Psoas muscle (tissue), 8 donors: ENCODE measurements around the gene POR. TPM values are rescaled to one million over a fixed set of nuclear protein-coding genes. Genes with fewer than 3 reads are reported as not detected.
A peak's percentile ranks its signal among the peaks of the same experiment; 100 is the strongest.
"Not testable (repeated sequence)": the region's sequence is repeated elsewhere in the genome, so short reads cannot be mapped to it uniquely, and the experiment has no call there.

Source experiments
- ATAC-seq, 4 donors: fragments of 200-7000 bp; cut with Tn5 transposase; one replicate each; pipeline ENCODE4 v1.9.1; 2020; ENCODE audit warnings: moderate library complexity in 3 of 4, mild to moderate bottlenecking in 2 of 4
- DNase-seq, 2 donors: peaks; one replicate each; pipeline ENCODE4 v3.0.0-alpha.2; 2020
- H3K27ac ChIP-seq: fragments of 200-600 bp; one replicate; pipeline ENCODE4 v1.8.0; 2022
- H3K27me3 ChIP-seq, 3 donors: fragments of 200-600 bp in 1 of 3; one replicate each; pipeline versions ENCODE4 v1.6.1 to v1.8.0; 2013 to 2022; ENCODE audit warnings: low read length in 2 of 3, mild to moderate bottlenecking in 2 of 3, moderate library complexity in 1 of 3; ENCODE audit not compliant: insufficient read depth in 3 of 3
- H3K36me3 ChIP-seq, 2 donors: fragments of 200-600 bp in 1 of 2; one replicate each; pipeline versions ENCODE4 v1.6.1 to v1.8.0; 2013 to 2022; ENCODE audit warnings: low read depth in 1 of 2, mild to moderate bottlenecking in 1 of 2, moderate library complexity in 1 of 2; ENCODE audit not compliant: insufficient read depth in 1 of 2
- H3K4me1 ChIP-seq: fragments of 200-600 bp; one replicate; pipeline ENCODE4 v1.8.0; 2022
- H3K4me3 ChIP-seq: fragments of 200-600 bp; one replicate; pipeline ENCODE4 v1.8.0; 2022; ENCODE audit warnings: mild to moderate bottlenecking
- H3K9me3 ChIP-seq: fragments of 200-600 bp; one replicate; pipeline ENCODE4 v1.8.0; 2022
- WGBS, 3 donors: extraction: QIAGEN DNeasy Blood & Tissue Kit; methylation state at CpG; one replicate each; pipeline versions ENCODE4 v1.1.6 to v1.1.7; 2013; 5-methylcytosine and 5-hydroxymethylcytosine counted together
- intact Hi-C, 2 donors: fragments of 100-400 bp; cut with DNase I; formaldehyde crosslinking; loops; one replicate each; pipeline versions ENCODE4 v1.11.0 to v1.14.2; 2022
- polyA plus RNA-seq, 3 donors: library from polyadenylated mRNA; stranded (reverse); fragments of 200-250 nt; gene quantifications; one replicate each; pipeline ENCODE4 v1.2.3, GENCODE V29; 2013
- total RNA-seq, 4 donors: library from RNA; stranded (reverse); fragmentation: NEBNext Ultra II Directional in 2 of 4; extraction: Animal tissue kit (Norgen Biotek cat#: 25700) in 2 of 4; gene quantifications; one replicate each; pipeline versions ENCODE4 v1.2.1 to v1.2.4, GENCODE V29; 2021 to 2023
- TF ChIP-seq, protein P1 (sequence below): fragments of 200-600 bp; IDR thresholded peaks from one replicate; pipeline ENCODE4 v1.8.0; 2022; ENCODE audit warnings: antibody characterized with exemption
- donor health status: healthy with polysubstance abuse.
- donor health status: DM: no; HTN: no; CAD: no; lungs with moderate emphysema.
- donor health status: Bipolar disorder and iron deficiency.
- donor health status: healthy.
- donor health status: DM: yes; HTN: yes; CAD: no.
- donor health status: DM: no; HTN: no; CAD: no.
- donor health status: DM: no; HTN: no; CAD: no.
- donor health status: DM: yes; HTN: yes; CAD: no.

POR gene
- total and polyA plus RNA-seq, 7 donors: 48.8 to 288 (median 138) TPM

- WGBS, 3 donors: 96 to 98% (median 97%) methylated on average over 11 of the region's 11 CpGs
- Histone ChIP-seq H3K9me3 (no peaks in the 10 kb centered on the region), H3K27me3 (no peaks in the 10 kb centered on the region), H3K4me1 (peaks cover under 1% of the 10 kb centered on the region), H3K4me3 (no peak overlapping the region), H3K36me3 (peaks cover 0 to 57% of the 10 kb centered on the region in 2 donors), H3K27ac (no peak overlapping the region)
- peak in 2 of 4 donors; percentile 21 to 25 for ATAC-seq
- no peak for DNase-seq
- TF ChIP-seq, protein P1, sequence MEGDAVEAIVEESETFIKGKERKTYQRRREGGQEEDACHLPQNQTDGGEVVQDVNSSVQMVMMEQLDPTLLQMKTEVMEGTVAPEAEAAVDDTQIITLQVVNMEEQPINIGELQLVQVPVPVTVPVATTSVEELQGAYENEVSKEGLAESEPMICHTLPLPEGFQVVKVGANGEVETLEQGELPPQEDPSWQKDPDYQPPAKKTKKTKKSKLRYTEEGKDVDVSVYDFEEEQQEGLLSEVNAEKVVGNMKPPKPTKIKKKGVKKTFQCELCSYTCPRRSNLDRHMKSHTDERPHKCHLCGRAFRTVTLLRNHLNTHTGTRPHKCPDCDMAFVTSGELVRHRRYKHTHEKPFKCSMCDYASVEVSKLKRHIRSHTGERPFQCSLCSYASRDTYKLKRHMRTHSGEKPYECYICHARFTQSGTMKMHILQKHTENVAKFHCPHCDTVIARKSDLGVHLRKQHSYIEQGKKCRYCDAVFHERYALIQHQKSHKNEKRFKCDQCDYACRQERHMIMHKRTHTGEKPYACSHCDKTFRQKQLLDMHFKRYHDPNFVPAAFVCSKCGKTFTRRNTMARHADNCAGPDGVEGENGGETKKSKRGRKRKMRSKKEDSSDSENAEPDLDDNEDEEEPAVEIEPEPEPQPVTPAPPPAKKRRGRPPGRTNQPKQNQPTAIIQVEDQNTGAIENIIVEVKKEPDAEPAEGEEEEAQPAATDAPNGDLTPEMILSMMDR: no peak
- intact Hi-C loops: loop anchor here in 1 of 2 donors (10.0 kb wide), 1 partner anchor 46 kb away; no protein-coding TSS in a partner anchor
Measured at GRCh38 chr7:76000566-76000965, 85.6 kb downstream of the POR start.

DNA sequence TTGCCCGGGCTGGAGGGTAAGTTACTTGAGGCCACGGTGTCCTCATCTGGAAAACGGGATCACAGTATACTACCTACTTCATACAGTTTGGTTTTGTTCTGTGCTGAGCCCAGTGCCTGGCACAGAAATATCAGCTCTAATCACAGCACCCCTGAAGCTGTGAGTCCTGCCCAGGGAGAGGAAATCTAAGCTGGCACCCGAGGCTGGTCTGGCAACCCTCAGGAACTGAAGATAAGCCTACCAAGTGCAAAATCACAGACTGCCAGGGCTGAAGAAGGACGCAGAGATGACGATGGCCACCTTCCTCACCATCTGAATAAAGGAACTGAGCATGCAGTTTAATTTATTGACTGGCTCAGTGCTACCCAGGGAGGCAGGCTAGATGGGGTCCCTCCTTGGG lies 87.2 kb downstream of the POR start:
- H3K27ac ChIP-seq: no peak overlapping the region
- no peaks in the 10 kb centered on the region for H3K9me3 ChIP-seq
- intact Hi-C loops: loop anchor here in 1 of 2 donors (10.0 kb wide), 1 partner anchor 47 kb away; no protein-coding TSS in a partner anchor
- DNase-seq: no peak
- WGBS, 3 donors: 92 to 95% (median 92%) methylated on average over 6 of the region's 6 CpGs
- H3K4me1 ChIP-seq: no peaks in the 10 kb centered on the region
- H3K4me3 ChIP-seq: no peak overlapping the region
- ATAC-seq: no peak
- no peaks in the 10 kb centered on the region for H3K27me3 ChIP-seq
- TF ChIP-seq, protein P1: no peak
- H3K36me3 ChIP-seq: peaks cover 0 to 47% of the 10 kb centered on the region in 2 donors

DNA sequence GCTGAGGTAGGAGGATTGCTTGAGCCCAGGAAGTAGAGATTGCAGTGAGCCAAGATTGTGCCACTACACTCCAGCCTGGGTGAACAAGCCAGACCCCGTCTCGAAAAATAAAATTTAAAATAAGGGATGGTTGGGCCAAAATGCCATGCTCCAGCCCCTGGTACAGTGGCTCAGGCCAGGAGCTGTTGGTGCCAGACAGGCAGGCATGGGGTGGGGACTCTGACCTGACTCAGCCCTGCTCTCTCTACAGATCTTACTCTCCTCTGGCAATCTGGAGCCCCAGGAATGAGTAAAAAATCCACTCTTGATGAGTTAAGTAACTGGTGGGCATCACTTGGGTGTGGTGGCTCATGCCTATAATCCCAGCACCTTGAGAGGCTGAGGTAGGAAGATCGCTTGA lies 87.9 kb downstream of the POR start:
- intact Hi-C loops: loop anchor here in 1 of 2 donors (10.0 kb wide), 1 partner anchor 48 kb away; no protein-coding TSS in a partner anchor
- Histone ChIP-seq H3K36me3 (peaks cover 0 to 47% of the 10 kb centered on the region in 2 donors), H3K27me3 (no peaks in the 10 kb centered on the region), H3K9me3 (no peaks in the 10 kb centered on the region), H3K4me1 (no peaks in the 10 kb centered on the region), H3K4me3 (no peak overlapping the region), H3K27ac (no peak overlapping the region)
- ATAC-seq (no peak), DNase-seq (no peak)
- 91 to 95% (median 95%) methylated on average over 3 of the region's 3 CpGs for WGBS, 3 donors
- TF ChIP-seq, protein P1: no peak

DNA sequence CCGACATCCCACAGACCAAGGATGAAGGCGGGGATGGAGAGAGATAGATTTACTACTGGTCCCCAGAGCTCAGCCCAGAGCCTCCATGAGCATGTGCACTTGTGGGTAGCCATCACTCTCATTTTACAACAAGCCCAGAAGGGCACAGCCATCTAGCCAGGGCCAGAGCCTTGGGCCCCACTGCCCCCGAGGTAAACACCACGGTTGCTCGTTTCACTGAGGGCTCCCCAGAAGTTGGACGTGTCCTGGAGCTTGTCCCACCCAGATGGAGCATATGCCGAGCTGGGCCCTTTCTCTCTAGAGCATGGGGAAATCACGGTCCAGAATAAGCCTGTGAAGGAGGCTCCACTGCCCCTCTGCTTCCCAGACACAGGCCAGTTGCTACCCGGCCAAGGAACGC lies 88.4 kb downstream of the POR start:
- no peak for DNase-seq
- H3K9me3 ChIP-seq: no peaks in the 10 kb centered on the region
- no peak overlapping the region for H3K4me3 ChIP-seq
- no peak overlapping the region for H3K27ac ChIP-seq
- TF ChIP-seq, protein P1: no peak
- intact Hi-C loops: loop anchor here in 1 of 2 donors (10.0 kb wide), 1 partner anchor 49 kb away; no protein-coding TSS in a partner anchor
- WGBS, 3 donors: 93 to 94% (median 94%) methylated on average over 10 of the region's 10 CpGs
- H3K4me1 ChIP-seq: no peaks in the 10 kb centered on the region
- H3K27me3 ChIP-seq: no peaks in the 10 kb centered on the region
- no peak for ATAC-seq
- peaks cover 0 to 47% of the 10 kb centered on the region in 2 donors for H3K36me3 ChIP-seq

- H3K27ac ChIP-seq, H3K4me3 ChIP-seq, H3K27me3 ChIP-seq, H3K4me1 ChIP-seq, ATAC-seq, DNase-seq, H3K9me3 ChIP-seq: not testable (repeated sequence)
- WGBS, 3 donors: 82 to 91% (median 88%) methylated on average over 4 of the region's 4 CpGs
- peaks cover 0 to 47% of the 10 kb centered on the region in 2 donors for H3K36me3 ChIP-seq
- intact Hi-C loops: loop anchor here in 1 of 2 donors (10.0 kb wide), 1 partner anchor 50 kb away; no protein-coding TSS in a partner anchor
Measured at GRCh38 chr7:76005004-76005403, 90.0 kb downstream of the POR start.
